GM21360 (cell line): ENCODE data around the gene OR8H1.

Source experiments
- ATAC-seq: cut with Tn5 transposase; IDR thresholded peaks from one replicate; pipeline ENCODE4 v1.9.1; 2021; ENCODE audit warnings: mild to moderate bottlenecking, moderate library complexity; ENCODE audit not compliant: unreplicated experiment

Gene OR8H1

GRCh38 chr11:56292154-56292553, at the start of gene OR8H1:
Gene OR8H1, minus strand, starts transcription at chr11:56292254. Its CDS starts 1,192 bp downstream, at chr11:56291062.
- no peak for ATAC-seq

DNA sequence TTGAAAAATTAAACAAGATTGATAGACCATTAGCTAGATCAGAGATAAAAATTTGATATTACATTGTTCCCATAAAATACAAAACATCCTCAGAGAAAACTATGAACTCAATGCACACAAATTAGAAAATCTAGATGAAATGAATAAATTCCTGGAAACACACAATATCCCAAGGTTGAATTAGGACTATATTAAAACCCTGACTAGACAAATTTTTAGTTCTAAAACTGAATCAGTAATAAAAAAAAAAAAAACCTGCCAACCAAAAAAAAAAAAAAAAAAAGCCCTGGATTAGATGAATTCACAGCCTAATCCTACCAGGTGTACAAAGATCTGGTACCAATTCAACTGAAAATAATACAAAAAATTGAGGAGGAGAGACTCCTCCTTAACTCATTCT, 48.2 kb upstream of the OR8H1 start:
- no peak for ATAC-seq

- no peak for ATAC-seq
Measured at GRCh38 chr11:56333156-56333555, 41.1 kb upstream of the OR8H1 start.

DNA sequence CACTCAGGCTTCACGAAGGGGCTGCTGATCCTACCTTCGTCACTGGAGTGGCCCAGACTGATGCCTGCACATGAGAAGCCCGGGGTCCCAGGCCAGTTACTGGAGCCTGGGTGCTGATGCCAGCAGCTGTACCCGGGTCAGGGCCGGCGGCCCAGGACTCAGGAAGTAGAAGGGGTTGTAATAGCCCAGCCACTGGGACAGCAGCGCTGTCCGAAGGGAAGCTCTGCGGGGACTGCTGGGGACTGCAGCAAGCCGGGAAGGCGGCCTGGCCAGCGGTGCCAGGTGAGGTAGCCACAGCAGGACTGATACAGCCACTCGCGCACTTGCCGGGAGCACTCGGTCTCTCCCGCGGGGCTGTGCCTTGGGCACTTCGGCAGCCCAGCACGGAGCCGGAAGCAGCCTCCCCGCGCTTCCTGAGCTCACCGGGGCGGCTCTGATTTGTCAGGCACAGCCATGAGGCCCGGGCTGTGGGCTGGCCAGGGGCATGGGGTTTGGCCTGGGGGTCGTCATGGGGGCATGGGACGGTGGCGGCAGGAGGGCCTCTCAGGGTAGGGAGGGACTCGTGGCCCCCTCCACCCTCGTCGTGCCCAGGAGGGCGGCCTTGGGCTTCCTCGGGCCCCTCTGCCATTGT, 39.9 kb upstream of the OR8H1 start:
- no peak for ATAC-seq

DNA sequence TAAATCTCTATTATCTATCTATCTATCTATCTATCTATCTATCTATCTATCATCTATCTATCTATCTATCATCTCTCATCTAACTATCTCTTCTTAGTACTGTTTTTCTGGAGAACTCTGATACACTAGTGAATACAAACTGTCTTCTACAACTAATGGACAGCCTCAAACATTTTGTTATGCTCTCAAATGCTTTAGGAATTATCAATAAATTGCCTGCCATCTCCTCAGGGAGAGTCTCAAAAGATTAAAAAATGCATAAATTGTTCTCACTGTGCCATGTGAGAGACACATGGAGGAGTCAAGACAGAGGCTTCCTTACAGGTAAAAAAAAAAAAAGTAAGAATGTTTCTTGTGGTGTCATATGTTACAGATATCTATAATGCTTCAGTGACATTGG, 22.8 kb upstream of the OR8H1 start, which contains the start of gene OR8K3:
TSS of gene OR8K3 (plus strand) at position 301 of the 400 bp plus-strand sequence. CDS start 3,163 bp downstream, outside the sequence.
- ATAC-seq = no peak

GRCh38 chr11:56307836-56308235, 15.8 kb upstream of the OR8H1 start:
- ATAC-seq = no peak

GRCh38 chr11:56296898-56297297, 4.8 kb upstream of the OR8H1 start:
- ATAC-seq = no peak

GRCh38 chr11:56273854-56274253, 18.2 kb downstream of the OR8H1 start, which contains the start of gene OR5T1:
Gene OR5T1, plus strand, starts transcription at chr11:56274154. Its CDS starts 1,485 bp downstream, at chr11:56275639.
- ATAC-seq = no peak

DNA sequence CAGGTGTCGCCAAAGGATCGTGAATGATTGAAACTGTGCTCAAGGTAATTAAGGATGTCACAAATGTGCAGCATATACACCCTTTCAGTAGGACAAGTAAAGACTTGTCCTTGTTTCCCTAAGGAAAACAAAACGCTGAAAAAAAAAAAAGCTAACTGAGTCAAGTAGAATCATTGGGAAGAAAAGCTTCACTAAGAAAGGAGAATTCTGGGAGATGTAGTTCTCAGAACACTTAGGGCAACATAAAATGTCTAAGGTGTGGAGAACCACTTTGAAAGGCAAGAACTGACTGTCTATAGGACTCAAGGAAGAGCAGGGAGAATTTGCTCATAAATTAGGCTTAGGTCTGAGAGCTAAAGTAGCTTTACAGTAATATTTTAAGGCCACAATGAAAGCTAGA, 21.0 kb downstream of the OR8H1 start:
- no peak for ATAC-seq

GRCh38 chr11:56251954-56252353, 40.1 kb downstream of the OR8H1 start, which contains the start of gene OR5T3:
Gene OR5T3, plus strand, starts transcription at chr11:56252254. Its CDS starts 0 bp downstream, at chr11:56252254.
- no peak for ATAC-seq
